IMR-90 (cell line): ENCODE results near the gene MYO10. TPM values are rescaled to one million over a fixed set of nuclear protein-coding genes. Genes with fewer than 3 reads are reported as not detected.
A peak's percentile ranks its signal among the peaks of the same experiment; 100 is the strongest.

ENCODE experiments used
- ATAC-seq: fragments of 200-7000 bp; cut with Tn5 transposase; 2 replicates; pipeline ENCODE4 v1.9.1; 2020; ENCODE audit warnings: low read depth, mild to moderate bottlenecking, moderate library complexity
- BruUV-seq: library from RNA; stranded (reverse); fragments of 400-500 nt; replicated peaks from 2 replicates; lab custom pipeline; 2021; lab: Mats Ljungman, UMichigan
- CTCF ChIA-PET: fragments of 300-600 bp; formaldehyde crosslinking; extraction: SDS; loops from one replicate; lab custom pipeline; 2021; ENCODE audit warnings: antibody characterized with exemption; lab: Yijun Ruan, JAX
- POLR2A ChIA-PET: fragments of 300-600 bp; sonication (Branson Sonifier 250); formaldehyde crosslinking; loops from one replicate; lab custom pipeline; 2022; ENCODE audit warnings: antibody characterized with exemption; ENCODE audit not compliant: unreplicated experiment; lab: Charles Lee
- DNase-seq: peaks from one replicate; pipeline ENCODE4 v3.0.0; 2013
- H2AFZ ChIP-seq: replicated peaks from 2 replicates; pipeline ENCODE3; 2013; ENCODE audit warnings: low read length, mild to moderate bottlenecking; ENCODE audit not compliant: poor library complexity
- H2AK5ac ChIP-seq: 2 replicates; pipeline ENCODE4 v1.6.1; 2013; ENCODE audit warnings: low read depth, low read length, inconsistent platforms
- H2AK9ac ChIP-seq: replicated peaks from 2 replicates; pipeline ENCODE3; 2013; ENCODE audit warnings: mild to moderate bottlenecking, low read depth, low read length, moderate library complexity; ENCODE audit not compliant: poor library complexity
- H2BK120ac ChIP-seq: 2 replicates; pipeline ENCODE4 v1.6.1; 2013; ENCODE audit warnings: low read depth, low read length, inconsistent platforms
- H2BK15ac ChIP-seq: 3 replicates; pipeline ENCODE4 v1.6.1; 2013; ENCODE audit warnings: low read depth, low read length, inconsistent platforms
- H2BK20ac ChIP-seq: 2 replicates; pipeline ENCODE4 v1.6.1; 2013; ENCODE audit warnings: low read depth, mild to moderate bottlenecking, inconsistent platforms, low read length, moderate library complexity
- H2BK5ac ChIP-seq: 2 replicates; pipeline ENCODE4 v1.6.1; 2013; ENCODE audit warnings: mild to moderate bottlenecking, low read depth, low read length, inconsistent platforms; ENCODE audit not compliant: poor library complexity, severe bottlenecking
- H3K14ac ChIP-seq: replicated peaks from 2 replicates; pipeline ENCODE4 v1.6.1; 2013; ENCODE audit warnings: low read depth, low read length, inconsistent platforms
- H3K18ac ChIP-seq: 2 replicates; pipeline ENCODE4 v1.6.1; 2013; ENCODE audit warnings: low read depth, low read length, control low read depth
- H3K23ac ChIP-seq: 2 replicates; pipeline ENCODE4 v1.6.1; 2013; ENCODE audit warnings: low read depth, low read length, inconsistent platforms
- H3K27ac ChIP-seq: 2 replicates; pipeline ENCODE4 v1.5.1; 2013; ENCODE audit warnings: mild to moderate bottlenecking, control low read depth, low read length; ENCODE audit not compliant: insufficient read depth
- H3K27me3 ChIP-seq: 2 replicates; pipeline ENCODE4 v1.6.1; 2013; ENCODE audit warnings: low read length; ENCODE audit not compliant: control insufficient read depth, insufficient read depth
- H3K36me3 ChIP-seq: 2 replicates; pipeline ENCODE4 v1.6.1; 2013; ENCODE audit warnings: low read length, mixed read lengths; ENCODE audit not compliant: control insufficient read depth, insufficient read depth
- H3K4ac ChIP-seq: 2 replicates; pipeline ENCODE4 v1.6.1; 2013; ENCODE audit warnings: low read depth, low read length, inconsistent platforms
- H3K4me1 ChIP-seq: 2 replicates; pipeline ENCODE4 v1.6.1; 2013; ENCODE audit warnings: low read length, mixed read lengths; ENCODE audit not compliant: control insufficient read depth, insufficient read depth
- H3K4me2 ChIP-seq: 2 replicates; pipeline ENCODE4 v1.6.1; 2013; ENCODE audit warnings: low read depth, mild to moderate bottlenecking, control low read depth, low read length, moderate library complexity
- H3K4me3 ChIP-seq: 2 replicates; pipeline ENCODE4 v1.5.1; 2013; ENCODE audit warnings: low read depth, mild to moderate bottlenecking, control low read depth, low read length, moderate library complexity; ENCODE audit not compliant: insufficient read depth
- H3K56ac ChIP-seq: 2 replicates; pipeline ENCODE4 v1.6.1; 2013; ENCODE audit warnings: low read length, inconsistent platforms; ENCODE audit not compliant: insufficient read depth; ENCODE audit errors: extremely low read depth
- H3K79me1 ChIP-seq, 2 experiments: 2 replicates each; pipeline ENCODE4 v1.6.1; 2013; ENCODE audit warnings: low read length in 2 of 2, inconsistent platforms in 1 of 2, low read depth in 1 of 2
- H3K9ac ChIP-seq: 2 replicates; pipeline ENCODE4 v1.6.1; 2013; ENCODE audit warnings: low read depth, low read length, control low read depth
- H3K9me1 ChIP-seq: 2 replicates; pipeline ENCODE4 v1.6.1; 2013; ENCODE audit warnings: low read length, inconsistent platforms; ENCODE audit not compliant: insufficient read depth
- H3K9me3 ChIP-seq: 2 replicates; pipeline ENCODE4 v1.6.1; 2013; ENCODE audit warnings: low read length; ENCODE audit not compliant: control insufficient read depth, insufficient read depth
- H4K20me1 ChIP-seq: 2 replicates; pipeline ENCODE4 v1.6.1; 2013; ENCODE audit warnings: low read length, inconsistent platforms; ENCODE audit not compliant: insufficient read depth
- H4K5ac ChIP-seq: 2 replicates; pipeline ENCODE4 v1.6.1; 2013; ENCODE audit warnings: mild to moderate bottlenecking, low read depth, low read length, control low read depth
- H4K8ac ChIP-seq, 2 experiments: 2 replicates each; pipeline ENCODE4 v1.6.1; 2013; ENCODE audit warnings: low read depth in 2 of 2, low read length in 2 of 2, control low read depth in 1 of 2, inconsistent platforms in 1 of 2
- H4K91ac ChIP-seq: 2 replicates; pipeline ENCODE4 v1.6.1; 2013; ENCODE audit warnings: low read depth, low read length, inconsistent platforms; ENCODE audit not compliant: insufficient read depth
- CEBPB ChIP-seq: IDR thresholded peaks from 2 replicates; pipeline ENCODE4 v1.6.1; 2012; ENCODE audit warnings: low read depth, low read length, improper control_type of control experiment
- FOS ChIP-seq: fragments of 150-350 bp; IDR thresholded peaks from 2 replicates; pipeline ENCODE4 v1.6.1; 2016; ENCODE audit warnings: low read depth, low read length
- RAD21 ChIP-seq: IDR thresholded peaks from 2 replicates; pipeline ENCODE4 v1.6.1; 2012; ENCODE audit warnings: low read length, improper control_type of control experiment
- WGBS, 2 experiments: methylation state at CpG; one replicate each; pipeline versions ENCODE4 v1.1.5 to v1.1.7; 2013; ENCODE audit warnings: missing lambda C conversion rate in 2 of 2; ENCODE audit not compliant: insufficient read length in 1 of 2; ENCODE audit errors: extremely low coverage in 2 of 2; 5-methylcytosine and 5-hydroxymethylcytosine counted together
- dilution Hi-C: fragments of 300-500 bp; cut with HindIII; formaldehyde crosslinking; loops from one replicate; pipeline ENCODE4 v1.14.3; 2018; ENCODE audit warnings: low sequenced_read_pairs; ENCODE audit not compliant: unreplicated experiment
- in situ Hi-C: fragments of 300-500 bp; cut with MboI; formaldehyde crosslinking; loops from 3 replicates; pipeline ENCODE4 v1.14.3; 2019; ENCODE audit warnings: low sequenced_read_pairs, inconsistent platforms, mixed read lengths
- intact Hi-C: fragments of 100-400 bp; cut with micrococcal nuclease; formaldehyde crosslinking; loops from 2 replicates; pipeline ENCODE4 v1.10.0; 2022
- polyA plus RNA-seq, 3 experiments: library from polyadenylated mRNA; depleted of rRNA; stranded (reverse); fragments of >200 nt; gene quantifications; 2 replicates each; pipeline ENCODE4 v1.2.3, GENCODE V29; 2012; ENCODE audit warnings: low replicate concordance in 1 of 3
- total RNA-seq: library from RNA; depleted of rRNA; stranded (reverse); fragments of >200 nt; gene quantifications from 2 replicates; pipeline ENCODE4 v1.2.3, GENCODE V29; 2012

The MYO10 gene
- total and polyA plus RNA-seq, 2 of the 4 experiments (the other 2 are of a cell fraction): 39.9 to 115 TPM

DNA sequence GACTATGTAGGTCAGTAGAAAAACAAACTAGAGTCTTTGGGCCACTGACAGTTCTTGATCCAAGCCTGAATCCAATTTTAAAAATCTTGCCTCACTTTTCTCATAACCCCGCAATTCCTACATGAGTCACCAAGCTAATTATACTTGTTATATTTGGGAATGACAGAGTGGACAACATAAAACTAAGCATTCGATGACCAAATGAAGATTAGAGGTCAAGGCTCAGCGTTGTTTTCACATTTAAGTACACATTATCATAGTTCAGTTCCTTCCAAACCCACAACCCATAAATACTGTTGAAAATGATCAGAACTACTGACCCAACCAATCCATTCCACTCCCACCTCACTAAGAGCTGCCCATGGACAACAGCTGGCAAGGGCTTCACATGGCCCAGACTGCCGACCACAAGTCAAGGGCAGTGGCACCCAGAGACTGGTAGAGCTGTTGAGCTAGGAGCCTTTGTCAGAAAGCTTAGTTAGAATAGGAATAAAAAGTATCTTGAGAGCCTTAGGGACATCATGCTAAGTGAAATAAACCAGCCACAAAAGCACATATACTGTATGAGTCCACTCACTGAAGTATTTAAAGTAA is 64.2 kb downstream of the MYO10 start:
- ChIA-PET POLR2A (no interaction called here), CTCF (interaction anchor here (1.0 kb wide), 1 partner anchor 261 kb away, joined by 3 read pairs; no protein-coding TSS in a partner anchor)
- Histone ChIP-seq H3K4ac (peak overlapping the region; percentile 42; the same call in 1 of the 2 replicates), H4K20me1 (peaks cover 92% of the 10 kb centered on the region), H3K4me2 (peak overlapping the region; percentile 33; the same call in 1 of the 2 replicates), H4K8ac (no peak overlapping the region), H3K14ac (0 out of 2 replicates have a peak overlapping the region, but pooled peaks have one; percentile 11), H3K79me1 (peaks cover 13 to 73% of the 10 kb centered on the region in 2 experiments), H3K36me3 (peaks cover 17% of the 10 kb centered on the region), H3K27ac (no peak overlapping the region; the same call in 1 of the 2 replicates), H3K18ac (no peak overlapping the region), H3K9ac (no peak overlapping the region), H2AFZ (no peak overlapping the region), H4K91ac (no peak overlapping the region), H2BK20ac (no peak overlapping the region), H3K27me3 (no peaks in the 10 kb centered on the region), H3K4me3 (no peak overlapping the region), H3K9me3 (no peaks in the 10 kb centered on the region), H4K5ac (no peak overlapping the region), H2BK5ac (no peak overlapping the region), H2BK120ac (no peak overlapping the region), H2AK9ac (no peak overlapping the region), H2BK15ac (no peak overlapping the region), H3K56ac (no peak overlapping the region), H3K23ac (no peak overlapping the region), H3K9me1 (peaks cover 18% of the 10 kb centered on the region), H3K4me1 (peaks cover 18% of the 10 kb centered on the region), H2AK5ac (0 out of 2 replicates have a peak overlapping the region, but pooled peaks have one; percentile 5)
- TF ChIP-seq FOS (peak; percentile 85), CEBPB (peak; percentile 89), RAD21 (no peak)
- peak; percentile 84 for DNase-seq
- intact Hi-C loops (no loop called here), in situ Hi-C loops (no loop called here), dilution Hi-C loops (no loop called here)
- BruUV-seq: no TSS peak
- WGBS, 2 experiments: no CpG with 5 or more reads among the region's 4 CpGs
- peak; percentile 68 for ATAC-seq
